HL-60 (cell line): Measurements from ENCODE around the gene RPL26.

Source experiments
- GABPA ChIP-seq: IDR thresholded peaks from 2 replicates; pipeline ENCODE4 v1.6.1; 2012; ENCODE audit warnings: low read depth
- POLR2AphosphoS5 ChIP-seq: IDR thresholded peaks from 2 replicates; pipeline ENCODE4 v1.6.1; 2012; ENCODE audit warnings: low read depth
- TF ChIP-seq, protein P1 (sequence below): IDR thresholded peaks from one replicate; pipeline ENCODE4 v1.5.1; 2011; ENCODE audit warnings: low read length, control low read depth, inconsistent platforms; ENCODE audit not compliant: insufficient read depth

DNA sequence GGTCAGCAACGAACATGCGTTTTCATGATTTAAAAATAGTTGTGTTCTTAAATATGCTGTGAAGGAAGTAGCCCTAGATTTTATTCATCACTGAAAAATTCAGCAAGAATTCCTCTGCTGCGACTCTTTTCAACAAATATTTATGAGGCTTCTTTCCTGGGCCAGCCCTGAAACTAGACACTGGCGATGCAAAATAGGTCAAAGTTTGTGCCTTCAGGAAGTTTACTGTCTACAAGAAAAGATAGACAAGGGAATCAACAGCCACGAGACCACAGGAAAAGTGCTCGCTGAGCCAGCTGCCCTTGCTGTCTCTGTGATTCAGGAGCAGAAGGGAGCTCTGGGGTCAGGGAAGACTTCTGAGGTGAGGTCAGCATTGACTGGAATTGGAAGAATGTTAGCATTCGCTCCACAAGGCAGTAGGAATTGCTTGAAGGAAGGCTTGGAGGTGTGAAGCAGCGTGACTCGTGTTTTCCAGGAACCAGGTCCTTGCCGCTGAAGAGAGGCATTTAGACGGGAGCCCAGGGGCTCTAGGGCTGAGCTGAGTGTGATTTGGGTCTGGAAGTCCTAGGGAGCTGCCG lies 1.9 kb upstream of the RPL26 start:
- TF ChIP-seq GABPA (no peak), POLR2AphosphoS5 (no peak)
- TF ChIP-seq, protein P1, sequence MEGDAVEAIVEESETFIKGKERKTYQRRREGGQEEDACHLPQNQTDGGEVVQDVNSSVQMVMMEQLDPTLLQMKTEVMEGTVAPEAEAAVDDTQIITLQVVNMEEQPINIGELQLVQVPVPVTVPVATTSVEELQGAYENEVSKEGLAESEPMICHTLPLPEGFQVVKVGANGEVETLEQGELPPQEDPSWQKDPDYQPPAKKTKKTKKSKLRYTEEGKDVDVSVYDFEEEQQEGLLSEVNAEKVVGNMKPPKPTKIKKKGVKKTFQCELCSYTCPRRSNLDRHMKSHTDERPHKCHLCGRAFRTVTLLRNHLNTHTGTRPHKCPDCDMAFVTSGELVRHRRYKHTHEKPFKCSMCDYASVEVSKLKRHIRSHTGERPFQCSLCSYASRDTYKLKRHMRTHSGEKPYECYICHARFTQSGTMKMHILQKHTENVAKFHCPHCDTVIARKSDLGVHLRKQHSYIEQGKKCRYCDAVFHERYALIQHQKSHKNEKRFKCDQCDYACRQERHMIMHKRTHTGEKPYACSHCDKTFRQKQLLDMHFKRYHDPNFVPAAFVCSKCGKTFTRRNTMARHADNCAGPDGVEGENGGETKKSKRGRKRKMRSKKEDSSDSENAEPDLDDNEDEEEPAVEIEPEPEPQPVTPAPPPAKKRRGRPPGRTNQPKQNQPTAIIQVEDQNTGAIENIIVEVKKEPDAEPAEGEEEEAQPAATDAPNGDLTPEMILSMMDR, result no peak
